SU-DHL-6 (cell line): ENCODE data around the gene LIFR.

ENCODE experiments used
- CTCF ChIP-seq: fragments of 200-600 bp; sonication (generic); IDR thresholded peaks from one replicate; pipeline ENCODE4 v1.5.1; 2017; ENCODE audit warnings: antibody characterized with exemption, mild to moderate bottlenecking, low read length, moderate library complexity; ENCODE audit not compliant: insufficient read depth, poor library complexity, severe bottlenecking
- EZH2phosphoT487 ChIP-seq: fragments of 200-600 bp; sonication (generic), shearing (Covaris generic); conservative IDR thresholded peaks from 2 replicates; pipeline ENCODE4 v1.6.1; 2018; ENCODE audit warnings: mild to moderate bottlenecking, antibody characterized with exemption, low read length, moderate library complexity, mixed read lengths

- TF ChIP-seq CTCF (no peak), EZH2phosphoT487 (no peak)
Measured at GRCh38 chr5:38541174-38541725, 15.2 kb downstream of the LIFR start.
